ENCODE measurements around the gene NFE2L2. TPM values are rescaled to one million over a fixed set of nuclear protein-coding genes. Genes with fewer than 3 reads are reported as not detected.
A peak's percentile ranks its signal among the peaks of the same experiment; 100 is the strongest.
"Not testable (repeated sequence)": the region's sequence is repeated elsewhere in the genome, so short reads cannot be mapped to it uniquely, and the experiment has no call there.

The NFE2L2 gene
- total RNA-seq, 2 experiments from 2014 or later: 71.0 to 78.8 TPM

DNA sequence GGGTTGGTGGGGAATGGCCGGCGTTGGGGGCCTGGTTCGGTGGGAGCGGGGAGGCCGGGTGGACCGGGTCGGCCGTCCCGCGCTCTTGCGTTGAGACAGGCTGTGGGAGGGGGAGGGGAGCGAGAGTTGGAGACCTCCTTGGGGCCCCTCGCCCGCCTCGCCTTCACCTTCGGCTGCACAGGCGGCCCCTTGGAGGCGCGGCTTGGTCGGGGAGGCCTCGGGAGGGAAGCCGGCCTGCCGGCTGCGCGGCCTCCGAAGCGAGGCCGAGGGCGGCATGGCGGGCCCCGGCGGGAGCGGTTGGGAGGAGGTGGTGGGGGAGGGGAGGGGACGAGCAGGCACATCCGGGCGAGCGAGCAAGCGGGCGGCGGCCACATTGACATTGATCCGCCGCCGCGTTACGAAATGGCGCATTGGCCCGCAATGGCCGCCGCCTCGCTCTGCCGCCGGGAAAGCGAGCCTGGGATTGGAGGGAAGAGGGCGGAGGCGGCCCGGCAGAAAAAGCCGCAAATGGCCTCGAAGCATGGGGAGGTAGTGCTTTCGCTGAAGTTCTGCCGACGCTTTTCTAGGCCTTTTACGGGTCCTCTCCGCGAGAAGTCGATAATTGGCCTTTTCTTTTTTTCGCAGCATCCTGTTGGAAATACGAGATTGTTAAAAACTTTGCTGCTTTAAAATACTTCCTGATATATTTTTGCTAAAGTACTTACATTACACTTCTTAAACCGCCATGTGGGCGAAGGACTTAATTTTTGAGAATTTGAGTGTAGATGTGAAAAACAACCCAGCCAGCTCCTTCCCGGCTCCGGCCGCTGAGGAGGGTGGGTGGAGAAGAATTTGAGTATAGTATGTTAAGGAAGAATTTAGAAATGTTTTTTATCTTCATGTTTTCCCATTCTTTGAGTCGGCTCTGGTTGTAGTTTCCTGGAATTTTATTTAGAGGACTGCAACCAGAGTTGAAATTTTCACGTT is 51.4 kb downstream of the NFE2L2 start:
- Mint-ChIP-seq H3K27ac (peak overlapping the region; percentile 100), H3K4me1 (peaks cover 38% of the 10 kb centered on the region), H3K27me3 (no peaks in the 10 kb centered on the region), H3K36me3 (peaks cover 42% of the 10 kb centered on the region), H3K9me3 (no peaks in the 10 kb centered on the region), H3K4me3 (peak overlapping the region; percentile 100)
- ATAC-seq (ENCODE audit: low read depth) (peak; percentile 59), DNase-seq (peak; percentile 90)
- POLR2A ChIA-PET: interaction anchor here (0.8 to 4.7 kb wide), 9 partner anchors 8 to 56 kb away, joined by 3 to 66 read pairs (median 6); partner anchors contain the start of gene NFE2L2

DNA sequence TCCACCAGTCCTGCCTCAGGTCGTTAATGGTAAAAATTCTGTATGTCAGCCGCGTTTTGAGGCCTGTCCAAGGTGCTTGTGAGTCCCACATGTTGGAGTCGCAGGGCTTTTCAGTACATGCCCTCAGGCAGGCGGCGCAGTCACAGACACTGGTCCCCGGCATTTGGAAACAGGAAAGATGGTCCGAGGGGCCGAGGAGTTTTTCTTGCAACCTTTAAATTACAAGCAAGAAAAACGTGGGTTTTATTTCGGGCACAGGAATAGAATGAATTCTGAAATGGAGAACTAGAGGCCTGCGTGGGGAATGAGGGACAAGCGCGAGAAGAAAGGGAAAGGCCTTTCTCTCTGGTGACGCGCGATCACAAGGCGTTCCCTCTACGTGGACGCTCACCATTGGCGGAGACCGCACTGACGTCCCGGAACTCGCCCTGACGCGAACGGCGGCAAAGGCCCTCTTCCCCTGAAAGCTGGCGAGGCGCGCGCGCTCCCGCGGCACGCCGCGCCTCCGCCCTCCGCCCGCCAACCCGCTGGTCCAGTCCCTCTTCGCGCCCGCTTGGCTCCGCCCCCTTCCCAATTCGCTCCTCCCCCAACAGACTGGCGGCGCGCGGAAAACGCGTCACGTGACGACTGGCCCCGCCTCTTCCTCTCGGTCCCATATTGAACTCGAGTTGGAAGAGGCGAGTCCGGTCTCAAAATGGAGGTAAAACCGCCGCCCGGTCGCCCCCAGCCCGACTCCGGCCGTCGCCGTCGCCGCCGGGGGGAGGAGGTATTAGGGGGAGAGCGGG is 52.2 kb downstream of the NFE2L2 start, which contains the start of gene HNRNPA3:
HNRNPA3 (plus strand) TSS at position 689 of the 785 bp plus-strand sequence; CDS start at position 695, 6 bp downstream.
- Mint-ChIP-seq H3K4me3 (peak within 1 kb of the TSS; percentile 100), H3K27me3 (no peaks in the 10 kb centered on the region), H3K9me3 (no peaks in the 10 kb centered on the region), H3K4me1 (peaks cover 34% of the 10 kb centered on the region), H3K27ac (peak within 1 kb of the TSS; percentile 100), H3K36me3 (peaks cover 38% of the 10 kb centered on the region)
- ATAC-seq (ENCODE audit: low read depth) (peak; percentile 88), DNase-seq (peak; percentile 100)
- POLR2A ChIA-PET: interaction anchor here (0.6 to 4.7 kb wide), 19 partner anchors 9 to 431 kb away, joined by 3 to 66 read pairs (median 4); partner anchors contain the start of genes AGPS and NFE2L2

DNA sequence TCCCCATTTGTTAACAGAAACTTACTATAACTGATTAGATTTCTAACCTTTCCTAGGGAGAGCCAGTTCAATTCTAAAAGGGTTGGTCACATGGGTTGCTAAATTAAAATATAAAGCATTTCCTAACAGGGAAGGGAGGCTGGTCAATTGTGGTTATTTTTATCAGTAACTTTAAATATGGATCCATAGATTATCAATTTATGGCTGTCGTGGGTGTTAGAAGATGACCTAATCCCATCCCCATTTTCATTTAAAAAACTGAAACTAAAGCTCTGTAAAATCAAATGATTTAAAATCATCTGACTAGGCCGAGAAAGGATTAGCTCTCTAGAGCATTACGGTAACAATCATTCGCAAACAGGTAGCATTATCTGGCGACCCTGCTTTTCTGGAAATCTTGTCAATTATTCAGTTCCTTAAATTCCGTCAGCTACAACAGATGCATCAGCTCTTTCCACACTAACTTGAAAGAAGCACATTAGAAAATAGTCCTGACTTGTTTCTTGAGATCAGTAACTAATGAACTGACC is 52.9 kb downstream of the NFE2L2 start:
- Mint-ChIP-seq H3K4me3 (peak overlapping the region; percentile 100), H3K36me3 (peaks cover 32% of the 10 kb centered on the region), H3K27ac (peak overlapping the region; percentile 100), H3K27me3 (no peaks in the 10 kb centered on the region), H3K9me3 (no peaks in the 10 kb centered on the region), H3K4me1 (peaks cover 33% of the 10 kb centered on the region)
- POLR2A ChIA-PET: interaction anchor here (0.6 to 4.7 kb wide), 18 partner anchors 8 to 430 kb away, joined by 3 to 66 read pairs (median 4); partner anchors contain the start of genes AGPS and NFE2L2
- no peak for DNase-seq
- ATAC-seq (ENCODE audit: low read depth): no peak

DNA sequence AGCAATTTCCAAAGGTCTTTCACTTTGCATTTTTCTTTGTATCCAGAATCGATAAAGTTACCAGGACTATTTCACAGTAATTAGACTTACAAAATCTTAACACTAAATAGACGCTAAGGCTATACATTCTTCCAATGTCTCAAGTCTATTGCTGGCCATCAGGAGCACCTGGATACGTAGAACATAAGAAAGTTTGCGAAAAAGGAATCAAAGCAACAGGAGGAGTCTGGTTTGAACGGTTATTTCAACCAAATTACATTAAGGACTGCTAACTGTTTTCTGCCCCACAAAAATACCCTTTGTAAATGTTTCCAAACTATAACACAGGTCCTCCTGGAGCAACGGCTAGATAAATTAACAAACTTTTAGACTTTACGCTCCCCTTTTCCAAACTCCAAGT is 53.4 kb downstream of the NFE2L2 start:
- DNase-seq (no peak), ATAC-seq (ENCODE audit: low read depth) (no peak)
- Mint-ChIP-seq H3K27me3 (no peaks in the 10 kb centered on the region), H3K27ac (peak overlapping the region; percentile 100), H3K4me1 (peaks cover 31% of the 10 kb centered on the region), H3K36me3 (peaks cover 30% of the 10 kb centered on the region), H3K4me3 (peak overlapping the region; percentile 100), H3K9me3 (no peaks in the 10 kb centered on the region)
- POLR2A ChIA-PET: interaction anchor here (0.8 to 4.7 kb wide), 8 partner anchors 9 to 429 kb away, joined by 3 to 66 read pairs (median 4); partner anchors contain the start of gene NFE2L2

DNA sequence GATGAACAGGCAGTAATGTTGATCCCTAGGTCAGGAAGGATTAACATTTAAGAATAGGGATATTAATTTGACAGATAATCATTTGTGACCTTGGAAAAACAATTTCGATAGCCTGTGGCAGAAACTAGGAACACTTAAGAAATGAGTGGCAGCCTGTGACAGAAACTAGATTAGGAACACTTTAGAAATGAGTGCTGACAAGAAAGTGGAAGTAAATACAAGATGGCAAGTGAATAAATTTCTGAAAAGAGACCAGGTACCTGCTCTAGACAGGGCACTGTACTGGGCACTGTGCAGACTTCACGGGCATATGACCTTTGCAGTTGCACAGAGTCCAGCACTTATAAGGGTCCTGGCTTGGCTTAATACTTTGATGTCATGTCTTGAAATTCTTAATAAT is 57.4 kb downstream of the NFE2L2 start:
- Mint-ChIP-seq H3K27me3 (no peaks in the 10 kb centered on the region), H3K36me3 (peaks cover 3% of the 10 kb centered on the region), H3K4me1 (peaks cover 16% of the 10 kb centered on the region), H3K27ac (no peak overlapping the region), H3K9me3 (no peaks in the 10 kb centered on the region), H3K4me3 (no peak overlapping the region)
- POLR2A ChIA-PET: no interaction called here
- ATAC-seq (ENCODE audit: low read depth): no peak
- no peak for DNase-seq

DNA sequence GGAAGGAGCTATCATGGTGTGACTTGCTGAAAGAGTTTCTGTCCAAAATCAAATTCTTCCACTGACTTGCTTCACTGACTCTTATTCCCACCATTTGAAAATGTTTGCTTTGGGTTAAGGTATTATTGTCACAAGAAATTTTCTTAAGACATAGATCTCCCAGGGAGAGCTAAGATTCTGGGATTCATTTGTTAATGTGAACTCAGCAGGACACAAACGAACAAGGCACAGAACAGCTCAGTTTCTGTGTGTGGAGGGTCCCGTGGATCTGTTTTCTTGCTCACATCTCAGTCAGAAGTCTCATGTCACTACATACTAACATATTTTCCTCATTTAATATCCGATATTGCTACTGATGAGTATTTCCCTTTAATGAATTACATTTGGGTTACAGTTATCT is 60.1 kb downstream of the NFE2L2 start:
- DNase-seq: no peak
- Mint-ChIP-seq H3K4me1 (peaks cover 12% of the 10 kb centered on the region), H3K27ac (no peak overlapping the region), H3K27me3 (no peaks in the 10 kb centered on the region), H3K9me3 (no peaks in the 10 kb centered on the region), H3K4me3 (no peak overlapping the region), H3K36me3 (peaks cover 3% of the 10 kb centered on the region)
- POLR2A ChIA-PET: interaction anchor here (1.1 kb wide), 1 partner anchor 11 kb away, joined by 3 read pairs; no protein-coding TSS in a partner anchor
- no peak for ATAC-seq (ENCODE audit: low read depth)

DNA sequence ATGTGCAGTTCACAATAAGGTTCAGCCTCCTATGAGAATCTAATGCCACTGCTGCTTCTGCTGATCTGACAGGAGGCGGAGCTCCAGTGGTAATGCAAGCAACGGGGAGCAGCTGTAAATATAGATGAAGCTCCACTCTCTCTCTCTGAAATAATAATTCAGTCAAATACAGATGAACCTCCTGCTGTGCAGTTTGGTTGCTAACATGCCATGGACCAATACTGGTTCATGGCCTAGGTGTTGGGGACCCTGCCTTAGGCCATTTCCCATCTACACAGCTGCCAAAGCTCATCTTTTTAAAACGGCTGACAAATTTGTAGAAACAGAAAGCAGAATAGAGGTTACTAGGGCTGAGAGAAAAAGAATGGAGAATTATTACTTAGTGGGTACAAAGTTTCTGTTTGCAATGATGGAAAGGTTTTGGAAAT is 62.6 kb downstream of the NFE2L2 start:
- H3K36me3 Mint-ChIP-seq: peaks cover 3% of the 10 kb centered on the region
- no peak for ATAC-seq (ENCODE audit: low read depth)
- no peak for DNase-seq
- no peaks in the 10 kb centered on the region for H3K9me3 Mint-ChIP-seq
- POLR2A ChIA-PET: interaction anchor here (1.3 kb wide), 1 partner anchor 10 kb away, joined by 5 read pairs; no protein-coding TSS in a partner anchor
- no peaks in the 10 kb centered on the region for H3K27me3 Mint-ChIP-seq
- peaks cover 7% of the 10 kb centered on the region for H3K4me1 Mint-ChIP-seq
- no peak overlapping the region for H3K27ac Mint-ChIP-seq
- no peak overlapping the region for H3K4me3 Mint-ChIP-seq

DNA sequence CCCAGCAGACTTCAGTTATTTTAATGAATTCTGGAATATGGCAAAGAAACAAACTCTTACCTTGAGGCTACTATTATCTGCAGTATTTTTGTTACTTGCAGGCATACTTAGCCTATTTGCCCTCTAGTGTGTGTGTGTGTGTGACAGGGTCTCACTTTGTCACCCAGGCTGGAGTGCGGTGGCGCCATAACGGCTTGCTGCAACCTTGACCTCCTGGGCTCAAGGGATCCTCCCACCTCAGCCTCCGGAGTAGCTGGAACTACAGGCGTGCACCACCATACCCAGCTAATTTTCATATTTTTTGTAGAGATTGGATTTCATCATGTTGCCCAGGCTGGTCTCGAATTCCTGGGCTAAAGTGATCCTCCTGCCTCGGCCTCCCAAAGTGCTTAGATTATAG is 64.1 kb downstream of the NFE2L2 start:
- ATAC-seq (ENCODE audit: low read depth); H3K4me3 Mint-ChIP-seq; H3K27me3 Mint-ChIP-seq; H3K27ac Mint-ChIP-seq; H3K4me1 Mint-ChIP-seq; POLR2A ChIA-PET; H3K36me3 Mint-ChIP-seq; DNase-seq; H3K9me3 Mint-ChIP-seq: not testable (repeated sequence)

DNA sequence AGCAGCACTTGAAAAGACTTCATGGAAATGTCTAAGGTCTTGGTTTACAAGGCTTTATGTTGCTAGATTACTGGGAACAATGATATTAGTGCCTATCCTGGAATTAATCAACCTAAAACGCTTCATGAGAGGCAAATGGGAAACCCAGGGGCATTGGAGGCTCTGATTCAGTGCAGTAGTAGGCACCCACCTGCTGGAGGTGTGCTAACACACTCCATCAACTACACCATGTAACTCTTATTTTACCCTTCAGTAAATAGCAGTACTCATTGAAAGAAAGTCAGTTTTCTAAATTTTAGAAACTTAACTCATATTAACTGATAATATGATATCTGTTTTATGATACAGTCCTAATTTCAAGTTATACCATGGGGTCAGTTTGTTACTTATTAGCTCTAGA is 69.3 kb downstream of the NFE2L2 start:
- H3K27ac Mint-ChIP-seq: no peak overlapping the region
- peaks cover 3% of the 10 kb centered on the region for H3K4me1 Mint-ChIP-seq
- H3K36me3 Mint-ChIP-seq: no peaks in the 10 kb centered on the region
- ATAC-seq (ENCODE audit: low read depth): no peak
- peaks cover 2% of the 10 kb centered on the region for H3K9me3 Mint-ChIP-seq
- no peaks in the 10 kb centered on the region for H3K27me3 Mint-ChIP-seq
- POLR2A ChIA-PET: no interaction called here
- H3K4me3 Mint-ChIP-seq: no peak overlapping the region
- DNase-seq: no peak

DNA sequence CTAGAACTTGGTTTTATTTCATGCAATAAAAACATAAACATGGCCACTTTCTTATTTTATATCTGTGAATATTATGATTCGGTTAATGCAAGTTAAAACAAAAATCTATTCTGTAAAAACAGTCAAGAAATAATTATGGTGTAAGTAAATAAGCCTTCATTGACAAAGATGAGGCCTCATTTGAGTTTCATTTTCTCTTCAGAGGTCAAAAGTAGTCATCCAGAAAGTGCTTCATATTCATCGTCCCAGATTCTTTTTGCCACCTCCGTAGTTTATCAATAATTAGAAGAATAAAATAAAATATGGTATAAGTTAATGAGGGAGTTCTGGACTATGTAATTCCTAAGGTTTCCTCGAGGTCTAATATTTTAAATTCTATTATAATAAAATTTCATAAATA is 71.3 kb downstream of the NFE2L2 start:
- no peak for ATAC-seq (ENCODE audit: low read depth)
- Mint-ChIP-seq H3K4me3 (peak overlapping the region; percentile 8), H3K4me1 (peaks cover 3% of the 10 kb centered on the region), H3K36me3 (no peaks in the 10 kb centered on the region), H3K27me3 (no peaks in the 10 kb centered on the region), H3K9me3 (peaks cover 2% of the 10 kb centered on the region), H3K27ac (no peak overlapping the region)
- no peak for DNase-seq
- POLR2A ChIA-PET: no interaction called here

DNA sequence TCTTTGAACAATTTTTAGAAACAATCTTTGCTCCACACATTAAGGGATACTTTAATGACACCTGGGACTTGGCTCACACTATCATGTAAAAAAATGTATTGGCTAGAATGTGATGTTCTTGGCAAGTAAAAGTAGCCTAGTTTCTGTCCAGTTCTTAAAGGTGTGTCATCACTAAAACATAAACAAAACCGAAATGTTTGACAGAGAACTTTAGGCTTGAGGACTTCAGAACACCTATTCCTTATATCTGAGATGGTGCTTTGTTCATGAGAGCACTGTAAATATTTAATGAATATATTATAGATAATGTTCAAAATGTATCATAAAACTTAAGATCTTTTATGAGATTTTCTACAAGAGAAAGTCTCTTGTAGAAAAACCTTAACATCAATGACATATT is 71.7 kb downstream of the NFE2L2 start:
- POLR2A ChIA-PET: no interaction called here
- no peaks in the 10 kb centered on the region for H3K36me3 Mint-ChIP-seq
- peaks cover 3% of the 10 kb centered on the region for H3K4me1 Mint-ChIP-seq
- ATAC-seq (ENCODE audit: low read depth) (no peak), DNase-seq (no peak)
- peaks cover 2% of the 10 kb centered on the region for H3K9me3 Mint-ChIP-seq
- H3K27ac Mint-ChIP-seq: no peak overlapping the region
- no peaks in the 10 kb centered on the region for H3K27me3 Mint-ChIP-seq
- H3K4me3 Mint-ChIP-seq: no peak overlapping the region

DNA sequence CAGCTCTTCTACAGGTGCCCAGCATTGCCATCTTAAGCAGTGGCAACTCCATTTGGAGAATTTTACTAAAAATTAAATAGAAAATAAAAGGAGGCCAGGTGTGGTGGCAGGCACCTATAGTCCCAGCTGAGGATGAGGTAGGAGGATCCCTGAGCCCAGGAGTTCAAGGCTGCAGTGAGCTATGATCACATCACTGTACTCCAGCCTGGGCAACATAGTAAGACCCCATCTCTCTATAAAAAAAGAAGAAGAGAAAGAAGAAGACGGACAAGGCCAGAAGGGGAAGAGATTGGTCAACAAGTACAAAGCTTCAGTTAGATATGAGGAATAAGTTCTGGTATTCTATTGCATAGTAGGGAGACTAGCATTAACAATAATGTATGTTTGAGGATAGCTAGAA is 73.6 kb downstream of the NFE2L2 start:
- no peak overlapping the region for H3K4me3 Mint-ChIP-seq
- no peak overlapping the region for H3K27ac Mint-ChIP-seq
- DNase-seq (no peak), ATAC-seq (ENCODE audit: low read depth) (no peak)
- POLR2A ChIA-PET: interaction anchor here (0.5 to 0.6 kb wide), 2 partner anchors 13 to 17 kb away, joined by 3 to 5 read pairs; no protein-coding TSS in a partner anchor
- H3K4me1 Mint-ChIP-seq: peaks cover 5% of the 10 kb centered on the region
- no peaks in the 10 kb centered on the region for H3K27me3 Mint-ChIP-seq
- H3K36me3 Mint-ChIP-seq: no peaks in the 10 kb centered on the region
- H3K9me3 Mint-ChIP-seq: peaks cover 2% of the 10 kb centered on the region

Measured in activated naive CD8-positive, alpha-beta T cell treated with anti-CD3 and anti-CD28 coated beads, Interleukin-2, amount 10 ng/mL, durations not matched to agents 7 days and 5 days (primary cell).